PC-9 (cell line): ENCODE measurements around the gene MAPKAP1. TPM values are rescaled to one million over a fixed set of nuclear protein-coding genes. Genes with fewer than 3 reads are reported as not detected.
A peak's percentile ranks its signal among the peaks of the same experiment; 100 is the strongest.

Experiments
- BruUV-seq: library from RNA; stranded (reverse); fragments of 400-500 nt; replicated peaks from 2 replicates; lab custom pipeline; 2021; lab: Mats Ljungman, UMichigan
- CTCF ChIA-PET: fragments of 300-600 bp; sonication (Branson Sonifier 250); formaldehyde crosslinking; loops from one replicate; lab custom pipeline; 2022; ENCODE audit warnings: antibody characterized with exemption; lab: Charles Lee
- POLR2A ChIA-PET: fragments of 300-600 bp; sonication (Branson Sonifier 250); formaldehyde crosslinking; loops from one replicate; lab custom pipeline; 2022; ENCODE audit warnings: antibody characterized with exemption; ENCODE audit not compliant: unreplicated experiment; lab: Charles Lee
- DNase-seq, 2 experiments: peaks; one replicate each; pipeline versions ENCODE4 v3.0.0 to v3.0.0-alpha.2; 2015 to 2022; ENCODE audit warnings: mixed read lengths in 1 of 2
- H2AFZ ChIP-seq: fragments of 200-600 bp; sonication (generic); 2 replicates; pipeline ENCODE4 v1.8.1; 2017; ENCODE audit warnings: antibody characterized with exemption
- H3F3A ChIP-seq: fragments of 200-600 bp; sonication (generic); 2 replicates; pipeline ENCODE4 v1.8.1; 2017; ENCODE audit warnings: antibody characterized with exemption, mild to moderate bottlenecking, low read depth; ENCODE audit not compliant: insufficient read depth
- H3K27ac ChIP-seq: fragments of 200-600 bp; sonication (generic); 2 replicates; pipeline ENCODE4 v1.6.1; 2016; ENCODE audit warnings: mixed run types
- H3K27me3 ChIP-seq: fragments of 200-600 bp; sonication (generic); 2 replicates; pipeline ENCODE4 v1.6.1; 2016; ENCODE audit warnings: low read depth, mixed run types; ENCODE audit not compliant: insufficient read depth
- H3K36me3 ChIP-seq: fragments of 200-600 bp; sonication (generic); 2 replicates; pipeline ENCODE4 v1.6.1; 2016; ENCODE audit warnings: low read depth, mixed run types
- H3K4me1 ChIP-seq: fragments of 200-600 bp; sonication (generic); replicated peaks from 2 replicates; pipeline ENCODE4 v1.6.1; 2016; ENCODE audit warnings: mixed run types; ENCODE audit not compliant: insufficient read depth
- H3K4me2 ChIP-seq: fragments of 200-600 bp; sonication (generic); 2 replicates; pipeline ENCODE4 v1.6.1; 2017; ENCODE audit warnings: mixed run types
- H3K4me3 ChIP-seq: fragments of 200-600 bp; sonication (generic); 2 replicates; pipeline ENCODE4 v1.6.1; 2016; ENCODE audit warnings: mixed run types
- H3K79me2 ChIP-seq: fragments of 200-600 bp; sonication (generic); 2 replicates; pipeline ENCODE4 v1.6.1; 2017; ENCODE audit warnings: low read depth, mixed run types
- H3K9me2 ChIP-seq: fragments of 200-600 bp; sonication (generic); 2 replicates; pipeline ENCODE4 v1.8.1; 2017; ENCODE audit warnings: mild to moderate bottlenecking; ENCODE audit not compliant: insufficient read depth
- H3K9me3 ChIP-seq: fragments of 200-600 bp; sonication (generic); 2 replicates; pipeline ENCODE4 v1.8.1; 2016; ENCODE audit warnings: low read depth; ENCODE audit not compliant: insufficient read depth
- H4K20me1 ChIP-seq: fragments of 200-600 bp; sonication (generic); 2 replicates; pipeline ENCODE4 v1.8.1; 2017; ENCODE audit not compliant: insufficient read depth
- EZH2 ChIP-seq: fragments of 200-600 bp; sonication (generic); IDR thresholded peaks from 2 replicates; pipeline ENCODE4 v1.8.0; 2017; ENCODE audit warnings: antibody characterized with exemption, low read depth
- intact Hi-C: fragments of 100-400 bp; cut with micrococcal nuclease; formaldehyde crosslinking; loops from one replicate; pipeline ENCODE4 v1.10.0; 2022; ENCODE audit not compliant: unreplicated experiment
- total RNA-seq: library from RNA; stranded (reverse); gene quantifications from 2 replicates; pipeline ENCODE4 v1.2.3, GENCODE V29; 2021
- TF ChIP-seq, protein P1 (sequence below): fragments of 200-600 bp; sonication (generic); conservative IDR thresholded peaks from 2 replicates; pipeline ENCODE4 v1.6.1; 2017; ENCODE audit warnings: mixed run types, antibody characterized with exemption, mild to moderate bottlenecking, moderate library complexity

The MAPKAP1 gene
- total RNA-seq, 1 experiment from 2014 or later = 115 TPM

DNA sequence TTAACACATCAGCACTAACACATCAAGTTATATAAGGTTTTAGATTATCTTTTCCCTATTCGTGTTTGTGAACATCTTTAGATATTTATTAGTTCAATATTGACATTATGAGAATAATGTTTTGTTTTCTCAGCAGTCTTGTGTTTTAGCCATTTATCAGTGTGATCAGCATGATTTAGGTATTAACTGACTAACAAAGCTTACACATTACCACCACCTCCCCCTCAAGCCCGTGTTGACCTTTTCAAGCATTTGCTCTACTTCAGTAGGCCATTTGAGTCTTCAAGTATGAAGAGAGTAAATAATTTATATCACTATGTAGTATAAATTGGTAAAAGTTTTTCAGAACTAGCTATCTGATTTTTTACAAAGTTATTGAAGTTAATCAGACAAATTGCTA, 47.1 kb upstream of the MAPKAP1 start:
- H3K9me2 ChIP-seq = no peaks in the 10 kb centered on the region
- ChIA-PET CTCF (no interaction called here), POLR2A (interaction anchor here (0.5 kb wide), 1 partner anchor 87 kb away, joined by 7 read pairs; no protein-coding TSS in a partner anchor)
- TF ChIP-seq EZH2 = no peak
- TF ChIP-seq, protein P1, sequence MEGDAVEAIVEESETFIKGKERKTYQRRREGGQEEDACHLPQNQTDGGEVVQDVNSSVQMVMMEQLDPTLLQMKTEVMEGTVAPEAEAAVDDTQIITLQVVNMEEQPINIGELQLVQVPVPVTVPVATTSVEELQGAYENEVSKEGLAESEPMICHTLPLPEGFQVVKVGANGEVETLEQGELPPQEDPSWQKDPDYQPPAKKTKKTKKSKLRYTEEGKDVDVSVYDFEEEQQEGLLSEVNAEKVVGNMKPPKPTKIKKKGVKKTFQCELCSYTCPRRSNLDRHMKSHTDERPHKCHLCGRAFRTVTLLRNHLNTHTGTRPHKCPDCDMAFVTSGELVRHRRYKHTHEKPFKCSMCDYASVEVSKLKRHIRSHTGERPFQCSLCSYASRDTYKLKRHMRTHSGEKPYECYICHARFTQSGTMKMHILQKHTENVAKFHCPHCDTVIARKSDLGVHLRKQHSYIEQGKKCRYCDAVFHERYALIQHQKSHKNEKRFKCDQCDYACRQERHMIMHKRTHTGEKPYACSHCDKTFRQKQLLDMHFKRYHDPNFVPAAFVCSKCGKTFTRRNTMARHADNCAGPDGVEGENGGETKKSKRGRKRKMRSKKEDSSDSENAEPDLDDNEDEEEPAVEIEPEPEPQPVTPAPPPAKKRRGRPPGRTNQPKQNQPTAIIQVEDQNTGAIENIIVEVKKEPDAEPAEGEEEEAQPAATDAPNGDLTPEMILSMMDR = no peak
- BruUV-seq = no TSS peak
- no peak overlapping the region for H2AFZ ChIP-seq
- no peak overlapping the region for H3K4me3 ChIP-seq
- H3K27ac ChIP-seq = no peak overlapping the region
- H3K9me3 ChIP-seq = no peaks in the 10 kb centered on the region
- H4K20me1 ChIP-seq = no peaks in the 10 kb centered on the region
- no peak overlapping the region for H3K4me2 ChIP-seq
- intact Hi-C loops = no loop called here
- H3K79me2 ChIP-seq = no peaks in the 10 kb centered on the region
- H3F3A ChIP-seq = peaks cover 11% of the 10 kb centered on the region; the same call in 1 of the 2 replicates
- H3K36me3 ChIP-seq = no peaks in the 10 kb centered on the region
- no peak for DNase-seq
- H3K27me3 ChIP-seq = no peaks in the 10 kb centered on the region
- H3K4me1 ChIP-seq = peaks cover 14% of the 10 kb centered on the region; the same call in 1 of the 2 replicates

DNA sequence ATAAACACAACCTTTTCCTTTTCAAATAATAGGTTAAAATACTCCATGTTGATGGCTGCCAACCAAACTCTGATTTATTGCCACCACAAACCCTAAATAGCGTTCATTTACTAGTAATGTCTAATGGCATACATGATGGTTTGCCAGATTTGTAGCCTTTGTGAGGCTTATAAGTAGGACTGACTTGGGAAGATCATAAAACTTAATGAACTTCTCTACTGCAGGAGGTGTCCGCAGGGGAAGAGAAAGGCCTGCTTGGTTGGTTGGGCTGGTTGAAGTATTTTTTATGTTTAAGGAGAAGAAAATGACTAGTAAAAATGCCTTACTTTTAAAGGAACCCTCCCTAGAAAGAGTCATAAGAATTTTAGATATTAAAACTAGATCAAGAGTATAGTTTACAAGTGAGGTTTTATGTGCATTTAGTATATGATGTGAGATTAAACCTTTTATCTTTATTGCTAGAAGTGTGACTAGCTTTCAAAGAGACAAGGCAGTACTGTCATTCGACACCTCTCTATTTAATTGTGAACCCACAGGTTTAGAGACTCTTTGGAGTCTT, 45.1 kb upstream of the MAPKAP1 start:
- Histone ChIP-seq H3K36me3 (no peaks in the 10 kb centered on the region), H4K20me1 (no peaks in the 10 kb centered on the region), H3K9me3 (no peaks in the 10 kb centered on the region), H3F3A (peaks cover 11% of the 10 kb centered on the region; the same call in 1 of the 2 replicates), H3K4me2 (peak overlapping the region; percentile 21), H2AFZ (peak overlapping the region; percentile 36; the same call in 1 of the 2 replicates), H3K79me2 (no peaks in the 10 kb centered on the region), H3K27me3 (no peaks in the 10 kb centered on the region), H3K9me2 (no peaks in the 10 kb centered on the region), H3K4me1 (peaks cover 19% of the 10 kb centered on the region; the same call in 1 of the 2 replicates), H3K27ac (no peak overlapping the region), H3K4me3 (no peak overlapping the region)
- ChIA-PET POLR2A (interaction anchor here (0.6 to 0.7 kb wide), 2 partner anchors 21 to 1177 kb away, joined by 3 to 5 read pairs; no protein-coding TSS in a partner anchor), CTCF (no interaction called here)
- no peak for TF ChIP-seq EZH2
- TF ChIP-seq, protein P1 = no peak
- intact Hi-C loops = no loop called here
- no TSS peak for BruUV-seq
- DNase-seq = peak; percentile 28 to 56

DNA sequence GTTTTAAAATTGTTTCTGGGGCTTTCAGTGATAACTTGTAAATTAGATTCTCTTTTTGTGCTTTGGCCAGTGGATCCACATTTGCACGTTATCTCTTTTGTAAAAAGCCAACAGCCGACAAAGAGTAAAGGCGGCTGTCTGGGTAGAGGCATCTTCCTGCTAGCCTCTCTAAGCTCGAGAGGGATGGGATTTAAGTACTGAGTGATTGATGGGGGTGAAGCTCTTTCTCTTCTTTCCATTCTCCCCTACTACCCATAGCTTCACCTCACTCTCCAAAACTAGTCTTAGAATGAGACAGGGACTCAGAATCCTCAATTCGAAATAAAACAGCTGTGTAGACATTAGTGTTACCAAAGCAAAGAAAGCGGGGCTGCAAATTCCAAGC, 43.6 kb upstream of the MAPKAP1 start:
- Histone ChIP-seq H3K79me2 (no peaks in the 10 kb centered on the region), H3F3A (peaks cover 11% of the 10 kb centered on the region; the same call in 1 of the 2 replicates), H3K4me3 (no peak overlapping the region), H3K4me1 (peaks cover 20% of the 10 kb centered on the region; the same call in 1 of the 2 replicates), H3K9me2 (no peaks in the 10 kb centered on the region), H3K27ac (no peak overlapping the region), H3K9me3 (no peaks in the 10 kb centered on the region), H3K4me2 (no peak overlapping the region), H2AFZ (no peak overlapping the region), H4K20me1 (no peaks in the 10 kb centered on the region), H3K27me3 (no peaks in the 10 kb centered on the region), H3K36me3 (no peaks in the 10 kb centered on the region)
- no peak for TF ChIP-seq EZH2
- TF ChIP-seq, protein P1 = no peak
- intact Hi-C loops = no loop called here
- BruUV-seq = no TSS peak
- CTCF ChIA-PET = no interaction called here
- POLR2A ChIA-PET = interaction anchor here (0.6 kb wide), 1 partner anchor 1050 kb away, joined by 15 read pairs; no protein-coding TSS in a partner anchor
- no peak for DNase-seq
